ENCODE measurements around the gene ZNF276. TPM values are rescaled to one million over a fixed set of nuclear protein-coding genes. Genes with fewer than 3 reads are reported as not detected.
"Not testable (repeated sequence)": the region's sequence is repeated elsewhere in the genome, so short reads cannot be mapped to it uniquely, and the experiment has no call there.

Gene ZNF276
- total RNA-seq, result 22.5 and 25.0 TPM in 2 replicates
- long read RNA-seq, full-length matches to known transcripts, result 2 of 8 reads
- long read RNA-seq, partial matches to known transcripts, result 2 of 8 reads
- long read RNA-seq, other reads (novel, unspliced or antisense), result 4 of 8 reads

- no peak for TF ChIP-seq CTCF (IDR thresholded peaks at IDR 0.05; ENCODE audit: unreplicated experiment)
- Mint-ChIP-seq H3K36me3 (ENCODE audit: insufficient read depth) (peaks cover 8% of the 10 kb centered on the region), H3K4me1 (ENCODE audit: low read depth) (peaks cover 14% of the 10 kb centered on the region), H3K27me3 (peaks cover 9% of the 10 kb centered on the region), H3K9me3 (ENCODE audit: low read depth) (no peaks in the 10 kb centered on the region), H3K27ac (peak within 1 kb of the TSS; percentile 88), H3K4me3 (ENCODE audit: low read depth) (peak within 1 kb of the TSS; percentile 80)
- peak; percentile 64 for DNase-seq (ENCODE audit: low spot score, unreplicated experiment)
These were observed at the start of gene ZNF276, which contains the start of gene VPS9D1 for GRCh38 chr16:89720813-89721545. ZNF276 (plus strand) TSS chr16:89721537; CDS start chr16:89721641, 104 bp downstream. VPS9D1 (minus strand) TSS chr16:89720898; CDS start chr16:89720861, 37 bp downstream.

- not testable (repeated sequence) for DNase-seq (ENCODE audit: low spot score, unreplicated experiment); H3K9me3 Mint-ChIP-seq (ENCODE audit: low read depth); H3K27ac Mint-ChIP-seq; H3K4me3 Mint-ChIP-seq (ENCODE audit: low read depth); H3K27me3 Mint-ChIP-seq; H3K4me1 Mint-ChIP-seq (ENCODE audit: low read depth)
- peaks cover 18% of the 10 kb centered on the region for H3K36me3 Mint-ChIP-seq (ENCODE audit: insufficient read depth)
These were observed 49.8 kb upstream of the ZNF276 start for GRCh38 chr16:89671565-89671964.

GRCh38 chr16:89672177-89672941 is 49.0 kb upstream of the ZNF276 start:
- Mint-ChIP-seq H3K27ac (no peak overlapping the region), H3K9me3 (ENCODE audit: low read depth) (no peaks in the 10 kb centered on the region), H3K36me3 (ENCODE audit: insufficient read depth) (peaks cover 19% of the 10 kb centered on the region), H3K4me3 (ENCODE audit: low read depth) (no peak overlapping the region), H3K4me1 (ENCODE audit: low read depth) (no peaks in the 10 kb centered on the region), H3K27me3 (no peaks in the 10 kb centered on the region)
- DNase-seq (ENCODE audit: low spot score, unreplicated experiment), result no peak
- no peak for TF ChIP-seq CTCF (IDR thresholded peaks at IDR 0.05; ENCODE audit: unreplicated experiment)

- Mint-ChIP-seq H3K27me3 (no peaks in the 10 kb centered on the region), H3K4me3 (ENCODE audit: low read depth) (no peak overlapping the region), H3K9me3 (ENCODE audit: low read depth) (peaks cover 6% of the 10 kb centered on the region), H3K4me1 (ENCODE audit: low read depth) (no peaks in the 10 kb centered on the region), H3K36me3 (ENCODE audit: insufficient read depth) (peaks cover 49% of the 10 kb centered on the region), H3K27ac (no peak overlapping the region)
- TF ChIP-seq CTCF (IDR thresholded peaks at IDR 0.05; ENCODE audit: unreplicated experiment), result no peak
- no peak for DNase-seq (ENCODE audit: low spot score, unreplicated experiment)
These were observed 43.1 kb upstream of the ZNF276 start for GRCh38 chr16:89678258-89678657.

- H3K27ac Mint-ChIP-seq, result peak overlapping the region; percentile 74
- peak overlapping the region; percentile 18 for H3K4me3 Mint-ChIP-seq (ENCODE audit: low read depth)
- no peaks in the 10 kb centered on the region for H3K27me3 Mint-ChIP-seq
- TF ChIP-seq CTCF (IDR thresholded peaks at IDR 0.05; ENCODE audit: unreplicated experiment), result no peak
- H3K9me3 Mint-ChIP-seq (ENCODE audit: low read depth), result peaks cover 15% of the 10 kb centered on the region
- peaks cover 11% of the 10 kb centered on the region for H3K4me1 Mint-ChIP-seq (ENCODE audit: low read depth)
- no peak for DNase-seq (ENCODE audit: low spot score, unreplicated experiment)
- H3K36me3 Mint-ChIP-seq (ENCODE audit: insufficient read depth), result peaks cover 52% of the 10 kb centered on the region
These were observed 35.4 kb upstream of the ZNF276 start for GRCh38 chr16:89685916-89686315.

Measured in progenitor cell of endocrine pancreas (in vitro differentiated cells).